MM.1S (cell line): Measurements from ENCODE around the gene LKAAEAR1.

Source experiments
- DNase-seq: peaks from one replicate; pipeline ENCODE4 v3.0.0-alpha.2; 2015
- H2AFZ ChIP-seq: fragments of 300-600 bp; sonication (generic); 2 replicates; pipeline ENCODE4 v1.6.0; 2016; ENCODE audit warnings: antibody characterized with exemption, low read length
- H3F3A ChIP-seq: fragments of 300-600 bp; sonication (generic); 2 replicates; pipeline ENCODE4 v1.6.1; 2016; ENCODE audit warnings: mild to moderate bottlenecking, antibody characterized with exemption, low read length, moderate library complexity, mixed read lengths; ENCODE audit not compliant: insufficient read depth
- H3K27ac ChIP-seq: fragments of 300-600 bp; sonication (generic); 2 replicates; pipeline ENCODE4 v1.5.1; 2016; ENCODE audit warnings: mild to moderate bottlenecking, low read length
- H3K27me3 ChIP-seq: fragments of 300-600 bp; sonication (generic); replicated peaks from 2 replicates; pipeline ENCODE4 v1.6.0; 2016; ENCODE audit warnings: low read length; ENCODE audit not compliant: insufficient read depth
- H3K36me3 ChIP-seq: fragments of 300-600 bp; sonication (generic); replicated peaks from 2 replicates; pipeline ENCODE4 v1.6.1; 2016; ENCODE audit warnings: mild to moderate bottlenecking, low read length, mixed read lengths; ENCODE audit not compliant: insufficient read depth
- H3K4me1 ChIP-seq: fragments of 300-600 bp; sonication (generic); 2 replicates; pipeline ENCODE4 v1.6.1; 2016; ENCODE audit warnings: low read length, mixed read lengths
- H3K4me2 ChIP-seq: fragments of 300-600 bp; sonication (generic); 2 replicates; pipeline ENCODE4 v1.6.0; 2016; ENCODE audit warnings: low read depth, low read length
- H3K4me3 ChIP-seq: fragments of 300-600 bp; sonication (generic); 2 replicates; pipeline ENCODE4 v1.5.1; 2016; ENCODE audit warnings: low read length, mixed read lengths
- H3K79me2 ChIP-seq: fragments of 300-600 bp; sonication (generic); 2 replicates; pipeline ENCODE4 v1.6.1; 2016; ENCODE audit warnings: mixed run types, low read length, mixed read lengths
- H3K9ac ChIP-seq: fragments of 300-600 bp; sonication (generic); 2 replicates; pipeline ENCODE4 v1.6.1; 2016; ENCODE audit warnings: low read length, mixed read lengths
- H3K9me2 ChIP-seq: fragments of 300-600 bp; sonication (generic); replicated peaks from 2 replicates; pipeline ENCODE4 v1.6.1; 2016; ENCODE audit warnings: mild to moderate bottlenecking, low read length, mixed read lengths; ENCODE audit not compliant: insufficient read depth
- H3K9me3 ChIP-seq: fragments of 300-600 bp; sonication (generic); replicated peaks from 2 replicates; pipeline ENCODE4 v1.6.1; 2016; ENCODE audit warnings: mild to moderate bottlenecking, low read length, mixed read lengths; ENCODE audit not compliant: insufficient read depth
- H4K20me1 ChIP-seq: fragments of 300-600 bp; sonication (generic); 2 replicates; pipeline ENCODE4 v1.6.1; 2016; ENCODE audit warnings: mild to moderate bottlenecking, low read length, moderate library complexity, mixed read lengths; ENCODE audit not compliant: insufficient read depth
- CTCF ChIP-seq: fragments of 300-600 bp; sonication (generic); IDR thresholded peaks from 2 replicates; pipeline ENCODE4 v1.5.1; 2016; ENCODE audit warnings: antibody characterized with exemption, low read length, mixed read lengths
- EZH2 ChIP-seq: fragments of 300-600 bp; sonication (generic); optimal IDR thresholded peaks from 2 replicates; pipeline ENCODE3; 2017; ENCODE audit warnings: low read depth, mild to moderate bottlenecking, antibody characterized with exemption, low read length, mixed read lengths
- EZH2phosphoT487 ChIP-seq: fragments of 300-600 bp; sonication (generic); IDR thresholded peaks from 2 replicates; pipeline ENCODE4 v1.6.1; 2018; ENCODE audit warnings: antibody characterized with exemption, low read length

Gene LKAAEAR1

GRCh38 chr20:64108731-64109681 lies 24.8 kb upstream of the LKAAEAR1 start:
- H3K9ac ChIP-seq = no peak overlapping the region
- no peak for DNase-seq
- no peaks in the 10 kb centered on the region for H3K9me2 ChIP-seq
- no peaks in the 10 kb centered on the region for H3K4me1 ChIP-seq
- no peaks in the 10 kb centered on the region for H3F3A ChIP-seq
- H3K36me3 ChIP-seq = no peaks in the 10 kb centered on the region
- no peak overlapping the region for H3K27ac ChIP-seq
- no peak for TF ChIP-seq EZH2
- TF ChIP-seq CTCF = no peak
- no peak for TF ChIP-seq EZH2phosphoT487
- peaks cover 91% of the 10 kb centered on the region for H3K27me3 ChIP-seq
- H4K20me1 ChIP-seq = no peaks in the 10 kb centered on the region
- no peak overlapping the region for H3K4me3 ChIP-seq
- no peaks in the 10 kb centered on the region for H3K79me2 ChIP-seq
- no peaks in the 10 kb centered on the region for H3K9me3 ChIP-seq
- H3K4me2 ChIP-seq = no peak overlapping the region
- H2AFZ ChIP-seq = no peak overlapping the region

GRCh38 chr20:64107736-64108457 lies 23.7 kb upstream of the LKAAEAR1 start:
- Histone ChIP-seq H3K27ac (no peak overlapping the region), H3K4me3 (no peak overlapping the region), H3K9ac (no peak overlapping the region), H3K4me1 (no peaks in the 10 kb centered on the region), H2AFZ (no peak overlapping the region), H3K36me3 (no peaks in the 10 kb centered on the region), H3K9me3 (no peaks in the 10 kb centered on the region), H3K27me3 (peaks cover 91% of the 10 kb centered on the region), H3K79me2 (no peaks in the 10 kb centered on the region), H3K9me2 (no peaks in the 10 kb centered on the region), H4K20me1 (no peaks in the 10 kb centered on the region), H3F3A (no peaks in the 10 kb centered on the region), H3K4me2 (no peak overlapping the region)
- DNase-seq = no peak
- no peak for TF ChIP-seq EZH2
- TF ChIP-seq EZH2phosphoT487 = no peak
- TF ChIP-seq CTCF = no peak

GRCh38 chr20:64106981-64107735 lies 23.0 kb upstream of the LKAAEAR1 start, which contains the start of gene NPBWR2:
Gene NPBWR2, minus strand, starts transcription at chr20:64107565. Its CDS starts 734 bp downstream, at chr20:64106831.
- peaks cover 91% of the 10 kb centered on the region for H3K27me3 ChIP-seq
- no peak within 1 kb of the TSS for H2AFZ ChIP-seq
- no peak within 1 kb of the TSS for H3K9ac ChIP-seq
- DNase-seq = no peak
- no peaks in the 10 kb centered on the region for H3K36me3 ChIP-seq
- H3K79me2 ChIP-seq = no peaks in the 10 kb centered on the region
- no peak within 1 kb of the TSS for H3K4me2 ChIP-seq
- TF ChIP-seq EZH2 (no peak), CTCF (no peak), EZH2phosphoT487 (no peak)
- H3K27ac ChIP-seq = no peak within 1 kb of the TSS
- H3K4me3 ChIP-seq = no peak within 1 kb of the TSS
- no peaks in the 10 kb centered on the region for H3K9me3 ChIP-seq
- no peaks in the 10 kb centered on the region for H3K9me2 ChIP-seq
- no peaks in the 10 kb centered on the region for H4K20me1 ChIP-seq
- no peaks in the 10 kb centered on the region for H3F3A ChIP-seq
- H3K4me1 ChIP-seq = no peaks in the 10 kb centered on the region
